NB4 (cell line): ENCODE data around the gene GPR183.

ENCODE experiments used
- MYC ChIP-seq: IDR thresholded peaks from 2 replicates; pipeline ENCODE4 v1.6.1; 2011; ENCODE audit warnings: low read depth, low read length
- POLR2A ChIP-seq: IDR thresholded peaks from 2 replicates; pipeline ENCODE4 v1.6.1; 2011; ENCODE audit warnings: mild to moderate bottlenecking; ENCODE audit not compliant: insufficient read length; ENCODE audit errors: extremely low read depth
- TF ChIP-seq, protein P1 (sequence below): IDR thresholded peaks from one replicate; pipeline ENCODE4 v1.5.1; 2012; ENCODE audit warnings: low read depth, low read length

DNA sequence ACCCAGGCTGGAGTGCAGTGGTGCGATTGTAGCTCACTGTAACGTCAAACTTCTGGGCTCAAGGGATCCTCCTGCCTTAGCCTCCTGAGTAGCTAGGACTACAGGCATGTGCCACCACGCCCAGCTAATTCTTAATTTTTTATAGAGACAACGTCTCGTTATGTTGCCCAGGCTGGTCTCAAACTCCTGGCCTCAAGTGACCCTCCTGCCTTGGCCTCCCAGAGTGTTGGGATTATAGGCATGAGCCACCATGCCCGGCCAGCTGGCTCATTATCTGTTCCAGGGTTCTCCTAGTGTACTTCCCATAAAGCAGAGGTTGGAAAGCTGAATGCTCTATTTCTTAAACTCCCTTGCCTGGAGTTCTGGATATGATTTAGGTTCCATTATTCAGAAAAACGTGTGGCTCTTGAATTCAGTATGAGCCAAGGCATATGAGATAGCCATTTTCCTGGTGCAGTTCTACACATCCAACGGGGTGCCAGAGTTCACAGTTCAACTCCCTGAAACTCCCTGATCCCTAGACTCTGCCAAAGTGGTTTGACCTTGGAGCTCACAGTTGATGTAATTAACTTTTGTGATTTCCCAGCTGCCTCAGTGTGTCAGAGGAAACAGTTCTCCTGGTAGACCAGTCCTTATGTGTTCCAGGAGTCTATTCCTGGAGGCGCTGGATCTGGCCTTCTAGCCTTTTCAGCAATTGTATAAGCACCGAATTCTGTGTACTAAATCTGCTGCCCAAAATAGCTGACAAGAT is 21.6 kb downstream of the GPR183 start:
- TF ChIP-seq, protein P1, sequence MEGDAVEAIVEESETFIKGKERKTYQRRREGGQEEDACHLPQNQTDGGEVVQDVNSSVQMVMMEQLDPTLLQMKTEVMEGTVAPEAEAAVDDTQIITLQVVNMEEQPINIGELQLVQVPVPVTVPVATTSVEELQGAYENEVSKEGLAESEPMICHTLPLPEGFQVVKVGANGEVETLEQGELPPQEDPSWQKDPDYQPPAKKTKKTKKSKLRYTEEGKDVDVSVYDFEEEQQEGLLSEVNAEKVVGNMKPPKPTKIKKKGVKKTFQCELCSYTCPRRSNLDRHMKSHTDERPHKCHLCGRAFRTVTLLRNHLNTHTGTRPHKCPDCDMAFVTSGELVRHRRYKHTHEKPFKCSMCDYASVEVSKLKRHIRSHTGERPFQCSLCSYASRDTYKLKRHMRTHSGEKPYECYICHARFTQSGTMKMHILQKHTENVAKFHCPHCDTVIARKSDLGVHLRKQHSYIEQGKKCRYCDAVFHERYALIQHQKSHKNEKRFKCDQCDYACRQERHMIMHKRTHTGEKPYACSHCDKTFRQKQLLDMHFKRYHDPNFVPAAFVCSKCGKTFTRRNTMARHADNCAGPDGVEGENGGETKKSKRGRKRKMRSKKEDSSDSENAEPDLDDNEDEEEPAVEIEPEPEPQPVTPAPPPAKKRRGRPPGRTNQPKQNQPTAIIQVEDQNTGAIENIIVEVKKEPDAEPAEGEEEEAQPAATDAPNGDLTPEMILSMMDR, result no peak
- TF ChIP-seq POLR2A (no peak), MYC (no peak)
